ENCODE measurements around the gene MRGPRF.

- TF ChIP-seq CTCF (IDR thresholded peaks at IDR 0.05) (no peak), POLR2A (IDR thresholded peaks at IDR 0.05) (no peak)
Observed at GRCh38 chr11:69014084-69014851, 1.2 kb upstream of the MRGPRF start.

All from Peyer's patch (tissue), 4 donors.